GM19238 (cell line): Measurements from ENCODE around the gene CEBPE.

Experiments used
- DNase-seq: peaks from one replicate; pipeline ENCODE4 v3.0.0; 2011; ENCODE audit warnings: low spot score; ENCODE audit not compliant: insufficient read length

The CEBPE gene

GRCh38 chr14:23143911-23144310 lies 24.9 kb upstream of the CEBPE start:
- no peak for DNase-seq

DNA sequence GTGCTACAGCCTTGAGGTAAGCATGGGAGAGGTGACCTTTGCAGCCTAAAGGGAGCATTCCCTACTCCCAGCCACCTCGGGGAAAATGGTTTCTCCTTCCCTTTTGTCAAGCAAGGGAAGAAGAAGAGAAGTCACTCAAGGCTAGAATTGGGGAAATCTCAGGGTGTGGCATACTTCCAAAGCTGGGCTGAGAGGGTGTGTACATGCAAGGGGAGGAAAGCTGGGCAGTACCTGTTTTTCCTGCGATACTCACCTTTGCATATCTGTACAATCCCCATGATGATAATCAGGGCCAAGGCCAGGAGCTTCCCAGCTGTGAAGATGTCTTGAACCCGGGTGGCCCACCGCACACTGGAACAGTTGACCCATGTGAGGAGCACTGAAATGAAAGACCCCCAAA lies 23.8 kb upstream of the CEBPE start:
- no peak for DNase-seq

DNA sequence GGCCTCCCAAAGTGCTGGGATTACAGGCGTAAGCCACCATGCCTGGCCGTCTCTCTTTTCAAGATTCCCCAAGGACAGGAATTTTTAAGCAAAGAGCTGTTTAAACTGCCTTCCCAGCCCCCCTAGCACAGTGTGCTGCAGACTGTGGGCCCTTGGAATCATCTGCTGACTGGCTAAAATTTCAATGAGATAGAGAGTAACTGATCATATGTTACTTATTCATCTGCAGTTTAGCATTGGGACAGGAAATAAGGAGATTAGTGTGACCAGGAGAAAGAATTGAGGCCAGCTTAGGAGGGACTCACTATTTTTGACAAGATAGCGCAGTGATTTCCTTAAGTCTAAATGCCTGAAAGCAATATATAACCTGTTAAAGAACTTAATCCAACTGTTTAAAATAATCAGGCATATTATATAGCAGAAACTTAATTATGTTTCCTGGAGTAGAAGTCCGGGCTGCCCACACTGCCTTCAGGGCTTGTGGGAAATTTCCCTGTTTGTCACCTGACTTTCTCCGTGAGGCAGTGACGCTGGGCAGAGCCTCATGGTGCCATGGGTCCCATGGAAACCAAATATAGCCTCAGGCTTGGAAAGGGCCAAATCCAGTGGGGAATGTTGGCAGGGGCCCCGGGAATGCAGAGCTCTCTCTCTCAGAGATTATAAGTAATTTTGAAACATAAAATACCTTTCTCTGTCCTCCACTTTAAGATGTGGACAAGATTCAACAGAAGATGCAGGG lies 22.8 kb upstream of the CEBPE start:
- DNase-seq: no peak

DNA sequence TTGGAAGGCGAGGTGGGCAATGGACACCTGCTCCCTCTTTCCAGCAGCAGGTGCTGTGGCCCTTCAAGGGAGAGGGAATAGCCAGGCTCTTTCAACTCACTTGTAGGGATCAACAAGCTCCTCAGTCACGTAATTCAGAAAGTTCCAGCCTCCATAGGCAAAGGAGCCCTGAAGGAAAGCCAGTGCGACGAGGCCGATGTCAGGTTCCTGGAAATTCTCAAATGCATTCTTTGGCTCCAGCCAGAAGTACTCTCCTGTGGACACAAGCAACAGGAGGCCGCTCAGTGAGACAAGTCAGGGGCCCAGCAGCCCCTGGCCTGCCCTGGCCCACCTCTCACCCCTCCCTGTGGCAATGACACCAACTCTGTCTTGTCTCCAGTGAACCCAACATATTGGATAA lies 21.3 kb upstream of the CEBPE start:
- DNase-seq: no peak

- no peak for DNase-seq
Measured at GRCh38 chr14:23139874-23140273, 20.8 kb upstream of the CEBPE start.

DNA sequence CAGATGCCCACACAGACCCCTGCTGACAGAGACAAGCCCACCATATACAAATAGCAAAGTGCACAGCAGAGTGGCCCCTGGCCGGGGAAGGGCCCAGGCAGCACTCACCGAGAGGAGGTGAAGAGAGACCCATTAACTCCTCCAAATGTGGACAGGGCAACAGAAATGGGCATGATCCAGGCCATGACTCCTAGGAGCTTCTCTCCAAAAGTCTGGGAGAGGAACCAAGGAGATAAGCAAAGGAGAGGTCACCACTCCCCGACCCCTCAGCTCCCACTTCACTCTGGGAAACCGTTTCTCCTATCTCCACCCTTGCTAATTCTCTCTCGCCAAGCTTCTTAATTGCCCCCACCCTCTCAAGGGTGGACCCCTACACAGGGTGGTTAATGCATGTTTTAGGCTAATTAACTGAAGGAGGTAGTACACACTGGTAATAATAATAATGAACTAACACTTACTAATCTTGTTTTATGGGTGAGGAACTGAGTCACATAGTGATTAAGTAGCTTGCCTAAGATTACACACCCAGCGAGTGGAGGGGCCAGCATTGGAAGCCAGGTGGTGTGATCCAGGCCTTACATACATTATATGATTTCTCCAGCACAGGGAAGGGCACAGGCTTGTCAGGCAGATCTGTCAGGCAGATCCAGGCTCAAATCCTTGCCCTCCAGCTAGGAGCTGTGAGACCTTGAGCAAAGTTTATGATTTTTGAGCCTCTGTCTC lies 18.9 kb upstream of the CEBPE start:
- DNase-seq: no peak

DNA sequence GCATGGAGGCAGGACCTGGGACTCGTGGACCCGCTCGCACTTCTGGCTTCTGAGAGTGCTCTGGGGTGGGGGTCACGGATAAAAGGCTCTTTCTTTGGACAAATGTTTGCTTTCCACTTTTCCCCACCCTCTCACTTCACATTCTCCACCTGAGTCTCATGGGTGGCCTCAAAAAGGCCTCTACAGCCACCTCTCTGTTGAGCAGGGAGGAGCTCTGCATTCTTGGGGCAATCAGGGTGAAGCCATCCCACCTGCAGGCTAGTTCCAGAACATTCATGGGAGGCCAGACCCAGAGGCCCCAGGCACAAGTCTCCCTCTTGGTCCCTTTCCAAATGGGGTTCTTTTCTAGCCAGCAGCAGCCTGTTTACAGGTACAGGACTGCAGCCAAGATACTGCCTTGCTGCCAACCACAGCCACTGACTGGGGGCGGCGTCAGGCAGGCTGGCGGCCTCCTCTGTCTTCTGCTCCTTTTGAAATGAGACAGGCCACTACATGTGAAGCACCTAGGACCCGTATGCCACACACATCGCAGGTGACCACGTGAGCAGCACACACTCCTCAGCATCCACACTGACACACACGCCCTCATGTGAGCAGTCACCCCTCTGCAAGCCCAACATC lies 18.2 kb upstream of the CEBPE start:
- DNase-seq: no peak

GRCh38 chr14:23136566-23137133 lies 17.6 kb upstream of the CEBPE start:
- DNase-seq: no peak

GRCh38 chr14:23132970-23133369 lies 13.9 kb upstream of the CEBPE start:
- DNase-seq: no peak

DNA sequence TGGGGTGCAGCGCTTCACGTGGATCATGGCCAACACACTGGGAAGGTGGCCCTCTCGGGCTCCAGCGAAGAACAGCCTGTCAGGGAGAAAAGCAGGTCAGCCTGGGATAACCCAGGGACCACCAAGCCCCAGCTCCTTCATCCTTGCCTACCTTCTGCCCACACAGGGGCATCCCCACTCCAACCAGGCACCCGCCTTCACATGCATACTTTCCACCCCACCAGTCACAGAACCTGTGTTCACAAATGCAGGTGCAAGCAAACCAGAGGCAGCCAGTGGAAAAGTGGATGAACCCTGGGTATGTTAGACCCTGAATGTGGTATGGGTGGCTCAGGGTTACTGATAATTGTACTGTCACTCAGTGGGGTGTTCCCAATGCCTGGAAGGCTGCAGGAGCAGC lies 12.4 kb upstream of the CEBPE start:
- DNase-seq: no peak

GRCh38 chr14:23130871-23131270 lies 11.8 kb upstream of the CEBPE start:
- no peak for DNase-seq

- DNase-seq: no peak
Measured at GRCh38 chr14:23129759-23130316, 10.8 kb upstream of the CEBPE start.

DNA sequence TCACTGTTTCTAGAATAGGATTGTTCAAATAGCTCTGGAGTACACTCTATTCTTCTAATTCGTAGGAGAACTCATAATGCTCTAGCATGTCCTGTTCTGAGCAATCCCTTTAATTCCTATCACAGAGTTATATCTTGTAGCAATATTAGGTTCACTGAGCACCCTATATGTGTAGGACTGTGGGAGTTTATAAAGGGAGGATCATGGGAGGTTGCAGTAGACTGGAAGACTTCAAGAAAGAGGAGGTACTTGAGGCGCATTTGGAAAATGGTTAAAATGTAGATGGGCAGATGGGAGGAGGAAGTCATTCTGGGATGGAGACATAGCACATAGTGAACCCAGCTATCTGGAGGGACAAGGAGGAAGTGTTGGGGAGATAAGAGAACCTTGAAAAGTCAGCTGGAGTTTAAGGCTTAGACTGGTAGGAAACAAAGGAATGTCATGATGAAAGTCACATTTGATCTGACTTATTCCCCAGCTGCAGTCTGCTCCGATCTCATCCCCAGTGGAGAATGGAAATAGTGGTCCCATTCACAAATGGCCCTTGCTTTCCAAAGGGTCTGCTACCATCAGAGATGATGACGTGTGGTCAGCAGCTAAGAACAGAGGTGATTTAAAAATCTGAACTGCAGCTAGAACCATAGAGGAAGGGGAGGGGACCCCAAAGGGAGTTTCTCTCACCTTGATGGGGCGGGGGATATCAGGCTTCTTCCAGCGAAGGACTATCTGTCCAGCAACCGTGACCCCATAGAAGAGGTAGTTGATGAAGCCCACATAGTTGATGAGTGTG lies 10.1 kb upstream of the CEBPE start:
- no peak for DNase-seq

DNA sequence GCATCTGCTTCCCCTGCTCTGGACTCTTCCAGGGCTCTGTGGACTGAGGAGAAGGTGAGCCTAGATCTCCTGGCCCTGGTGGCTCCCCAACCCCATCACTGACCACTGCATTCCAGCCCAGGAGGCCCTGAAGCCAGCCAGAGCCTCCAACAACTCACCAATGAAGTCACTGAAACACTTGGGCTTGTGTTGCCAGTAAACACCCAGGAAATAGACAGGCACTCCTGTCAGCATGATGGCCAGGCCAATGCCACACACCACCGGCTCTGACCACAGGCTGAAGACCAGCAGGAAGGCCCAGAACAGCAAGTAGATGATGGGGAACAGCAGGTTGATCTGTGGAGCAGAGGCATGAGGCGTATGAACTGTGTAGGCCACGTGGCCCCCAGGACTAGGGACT lies 8.8 kb upstream of the CEBPE start:
- no peak for DNase-seq

GRCh38 chr14:23126548-23127278 lies 7.7 kb upstream of the CEBPE start:
- no peak for DNase-seq

DNA sequence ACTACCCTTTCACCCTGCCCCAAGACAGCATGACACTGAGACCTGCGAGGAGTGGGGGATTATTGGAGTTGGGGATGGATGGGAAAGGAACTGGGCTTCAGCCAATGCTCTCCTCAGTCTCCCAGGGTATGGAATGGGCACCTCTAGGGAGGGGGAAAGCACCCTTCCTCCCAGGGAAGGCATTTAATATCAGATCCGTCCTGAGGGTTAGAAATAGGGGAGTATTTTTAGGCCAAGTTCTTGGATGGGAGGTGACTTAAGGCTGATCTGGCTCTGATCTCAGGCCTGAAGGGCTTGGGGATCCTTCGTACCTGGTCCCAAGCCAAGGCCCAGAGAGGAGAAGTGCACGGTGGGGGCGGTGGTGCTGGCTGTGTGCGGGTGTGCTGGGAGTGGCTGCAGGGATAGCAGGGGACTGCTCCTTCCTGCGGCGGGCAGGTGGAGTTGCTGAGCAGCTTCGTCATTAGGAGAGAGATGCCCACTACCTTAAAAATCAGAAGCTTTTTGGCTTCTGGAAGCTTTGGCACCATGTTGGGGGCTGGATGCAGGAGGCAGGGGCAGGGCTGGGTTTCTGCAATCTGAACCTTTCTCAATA lies 7.0 kb upstream of the CEBPE start:
- no peak for DNase-seq

DNA sequence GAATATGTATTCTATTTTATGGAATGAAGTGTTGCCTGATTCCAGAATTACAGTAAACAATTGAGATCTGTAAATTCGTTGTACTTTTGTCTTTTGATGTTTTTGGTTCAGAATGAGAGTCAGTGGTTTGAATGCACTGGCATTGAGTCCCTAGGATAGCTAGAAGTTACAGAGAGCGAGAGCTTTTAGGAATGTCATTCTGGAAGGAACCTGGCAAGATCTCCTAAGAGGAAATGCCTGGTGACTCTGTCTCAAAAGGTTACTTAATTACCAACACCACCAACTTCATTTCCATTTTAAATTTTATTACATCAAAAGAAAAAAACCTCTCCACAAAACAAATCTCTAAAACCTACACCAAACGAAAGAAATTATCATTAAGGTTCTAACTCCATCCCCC lies 6.0 kb upstream of the CEBPE start:
- DNase-seq: no peak

- DNase-seq: no peak
Measured at GRCh38 chr14:23124337-23124954, 5.4 kb upstream of the CEBPE start.

DNA sequence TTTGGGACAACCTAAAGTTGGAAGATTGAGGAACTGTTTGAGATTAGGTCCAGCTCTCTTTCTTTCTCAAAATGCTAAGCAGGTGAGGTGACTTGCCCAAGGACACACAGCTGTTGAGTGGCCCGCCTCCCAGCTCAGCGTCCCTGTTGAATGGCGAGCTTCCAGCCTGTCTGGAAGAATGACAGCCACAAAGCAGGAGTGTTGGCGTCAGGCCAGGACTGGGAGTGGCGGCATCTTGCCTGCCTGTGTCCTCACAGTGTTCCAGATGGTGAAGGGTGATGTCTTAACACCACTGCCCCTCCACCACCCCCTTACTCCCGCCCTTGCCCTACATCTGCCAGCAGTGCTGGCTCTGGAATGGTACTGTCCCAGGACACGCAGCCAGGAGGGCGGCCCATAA lies 4.4 kb upstream of the CEBPE start:
- DNase-seq: no peak

- DNase-seq: no peak
Measured at GRCh38 chr14:23122086-23122485, 3.0 kb upstream of the CEBPE start.
